Endothelial cell of coronary artery (primary cell): ENCODE measurements around the gene C6orf163. TPM values are rescaled to one million over a fixed set of nuclear protein-coding genes. Genes with fewer than 3 reads are reported as not detected.

ENCODE experiments used
- total RNA-seq: library from RNA; depleted of rRNA; stranded (reverse); fragments of >200 nt; gene quantifications from 2 replicates; pipeline ENCODE4 v1.2.3, GENCODE V29; 2014

C6orf163 gene
- total RNA-seq, result 2.1 TPM in 2 replicates

GRCh38 chr6:87344731-87345130 lies at the start of gene C6orf163:
TSS of gene C6orf163 (plus strand) at chr6:87344813. CDS start at chr6:87345100, 287 bp downstream.

GRCh38 chr6:87322304-87323212 lies 22.1 kb upstream of the C6orf163 start, which contains the start of gene SMIM8:
TSS of gene SMIM8 (plus strand) at chr6:87322588. CDS start at chr6:87337032, 14,444 bp downstream.

GRCh38 chr6:87407901-87408720 lies 63.5 kb downstream of the C6orf163 start, which contains the start of gene CFAP206:
TSS of gene CFAP206 (plus strand) at chr6:87407972. CDS start at chr6:87409840, 1,868 bp downstream.

Other genes starting within 250 kb of the C6orf163 start
- not detected in 2 replicates for gene CGA, start 249.7 kb upstream of the C6orf163 start, total RNA-seq
- gene ZNF292, start 189.2 kb upstream of the C6orf163 start, total RNA-seq, result 19.0 and 28.4 TPM in 2 replicates
- gene SMIM8, start 22.2 kb upstream of the C6orf163 start, total RNA-seq, result 4.1 TPM in 2 replicates
- not detected in 2 replicates for gene GJB7, start 15.5 kb upstream of the C6orf163 start, total RNA-seq
- 0.18 and 0.19 TPM in 2 replicates for gene CFAP206, start 63.2 kb downstream of the C6orf163 start, total RNA-seq
- gene SLC35A1, start 128.2 kb downstream of the C6orf163 start, total RNA-seq, result 11.0 and 17.5 TPM in 2 replicates
- gene RARS2, start 245.2 kb downstream of the C6orf163 start, total RNA-seq, result 25.3 and 32.7 TPM in 2 replicates
- gene ORC3, start 245.3 kb downstream of the C6orf163 start, total RNA-seq, result 11.9 and 14.3 TPM in 2 replicates